GM21529 (cell line): ENCODE data around the gene CNTNAP5.
"Not testable (repeated sequence)": the region's sequence is repeated elsewhere in the genome, so short reads cannot be mapped to it uniquely, and the experiment has no call there.

ENCODE experiments used
- ATAC-seq: cut with Tn5 transposase; IDR thresholded peaks from one replicate; pipeline ENCODE4 v1.9.1; 2021; ENCODE audit not compliant: unreplicated experiment

CNTNAP5 gene

GRCh38 chr2:124317628-124318027, 292.5 kb downstream of the CNTNAP5 start:
- ATAC-seq = no peak

DNA sequence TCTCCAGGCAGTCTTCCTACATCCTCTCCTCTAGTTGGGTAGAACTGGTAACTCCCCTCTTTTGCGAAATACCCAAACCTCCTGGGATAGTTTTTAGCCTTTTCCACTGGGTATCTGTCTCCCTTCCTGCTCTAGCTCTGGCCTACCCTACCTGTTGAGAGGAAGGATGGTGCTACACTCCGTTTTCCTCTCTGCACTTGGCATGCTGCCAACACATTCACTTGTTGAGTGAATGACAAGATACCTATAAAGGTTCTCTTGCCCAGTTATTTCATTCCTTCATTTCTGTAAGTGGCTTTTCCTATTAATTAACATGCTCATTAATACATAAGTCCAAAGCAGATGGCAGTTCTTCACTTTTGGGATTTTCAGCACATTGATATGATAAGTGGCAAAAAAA, 293.8 kb downstream of the CNTNAP5 start:
- ATAC-seq = no peak

GRCh38 chr2:124319577-124319976, 294.5 kb downstream of the CNTNAP5 start:
- no peak for ATAC-seq

DNA sequence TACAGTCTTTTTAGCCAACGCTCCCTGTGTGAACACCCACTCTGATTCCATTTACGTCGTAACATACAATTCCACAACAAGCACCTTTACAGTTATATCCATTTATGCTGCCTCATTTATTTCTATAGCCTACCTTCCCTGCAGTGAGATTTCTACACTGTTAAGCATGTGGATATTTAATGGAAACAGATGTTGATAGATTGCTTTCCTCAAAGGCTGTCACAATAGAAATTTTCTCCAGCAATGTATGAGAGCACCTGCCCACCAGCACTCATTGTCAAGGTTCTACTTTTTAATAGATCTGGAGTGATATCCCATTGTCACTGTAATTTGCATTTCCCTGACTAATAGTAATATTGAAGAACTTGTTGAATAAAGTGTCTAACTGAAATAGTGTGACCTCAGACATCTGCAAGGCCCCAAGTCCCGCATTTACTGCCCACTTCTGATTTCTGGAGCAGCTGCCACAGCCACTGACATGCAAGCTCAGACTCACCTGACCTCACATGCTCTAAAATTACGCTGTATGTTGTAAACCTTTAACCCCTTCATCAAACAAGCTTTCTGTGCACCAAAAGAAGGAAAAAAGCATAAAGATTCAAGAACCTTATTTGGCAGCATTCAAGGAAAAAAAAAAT, 295.1 kb downstream of the CNTNAP5 start:
- ATAC-seq = no peak

GRCh38 chr2:124323321-124323720, 298.2 kb downstream of the CNTNAP5 start:
- no peak for ATAC-seq

DNA sequence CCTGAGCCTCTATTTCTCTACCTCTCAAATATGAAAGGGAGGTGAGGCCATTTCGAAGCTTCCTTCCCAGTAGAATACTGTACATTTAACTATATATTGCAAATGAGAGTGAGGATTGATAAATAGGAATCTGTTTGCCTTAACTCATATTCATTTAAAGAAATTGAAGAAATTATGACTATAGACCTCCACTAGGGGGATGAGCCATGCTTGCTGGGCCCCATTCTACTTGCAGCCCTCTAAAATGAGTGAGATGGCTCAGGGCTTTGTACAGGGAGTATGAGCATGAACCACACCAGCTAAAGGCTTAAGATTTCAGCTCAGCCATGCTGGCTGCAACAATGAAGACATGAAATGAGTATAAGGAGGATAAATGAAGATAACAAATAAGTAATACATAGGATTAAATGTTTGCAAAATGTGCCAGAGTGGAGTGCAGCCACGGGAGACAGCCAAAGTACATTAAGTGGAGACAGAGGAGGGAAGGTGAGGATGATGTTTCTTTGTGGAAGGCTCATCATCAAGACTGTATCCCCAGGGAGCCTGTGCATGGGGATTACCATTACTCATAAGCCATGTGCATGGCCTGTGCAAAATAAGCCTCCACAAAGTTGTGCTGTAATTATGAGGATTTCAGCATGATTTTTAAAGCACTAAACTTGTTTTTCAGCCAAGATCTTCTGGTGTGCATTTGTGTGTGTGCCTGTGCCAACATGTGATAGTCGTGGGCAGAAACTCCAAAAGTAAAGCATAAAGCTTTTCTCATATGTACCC, 300.8 kb downstream of the CNTNAP5 start:
- ATAC-seq = no peak

GRCh38 chr2:124327303-124327702, 302.2 kb downstream of the CNTNAP5 start:
- ATAC-seq = no peak

GRCh38 chr2:124328397-124328796, 303.3 kb downstream of the CNTNAP5 start:
- no peak for ATAC-seq

DNA sequence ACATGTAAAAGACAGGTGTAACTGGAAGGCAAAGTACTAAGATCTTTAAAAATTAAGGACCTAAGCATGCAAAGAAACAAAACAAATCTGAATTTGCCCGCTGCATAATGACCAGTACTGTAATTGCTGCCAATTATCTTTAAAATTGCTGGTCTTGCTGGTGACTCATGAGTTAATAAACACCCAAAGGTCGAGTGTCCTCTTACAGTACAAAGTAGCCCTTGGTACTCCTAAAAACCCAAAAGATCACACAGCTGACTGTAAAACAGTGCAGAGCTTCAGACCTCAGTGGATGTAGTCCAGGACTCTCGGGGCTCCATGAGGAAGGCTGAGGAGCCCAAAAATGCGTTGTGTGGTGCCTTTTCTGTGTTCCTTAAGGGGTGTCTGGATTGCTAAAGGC, 308.7 kb downstream of the CNTNAP5 start:
- ATAC-seq = no peak

- ATAC-seq = no peak
These were observed 310.0 kb downstream of the CNTNAP5 start for GRCh38 chr2:124335058-124335457.

DNA sequence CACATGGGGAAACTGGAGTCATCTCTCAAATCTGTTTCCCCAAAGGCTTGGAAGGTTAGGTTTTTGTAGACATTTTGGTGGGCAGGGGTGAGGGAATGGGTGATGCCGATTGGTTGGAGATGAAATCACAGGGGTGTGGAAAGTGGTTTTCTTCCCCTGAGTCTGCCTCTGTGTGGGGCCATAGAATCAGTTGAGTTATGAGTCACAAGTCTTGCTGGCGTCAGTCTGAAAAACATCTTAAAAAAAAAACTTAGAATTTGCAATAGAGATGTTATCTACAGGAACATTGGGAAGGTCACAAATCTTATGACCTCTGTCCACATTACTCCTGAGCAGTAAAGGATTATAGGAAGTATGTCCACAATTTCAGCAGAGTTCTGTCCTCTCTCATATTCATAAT, 314.6 kb downstream of the CNTNAP5 start:
- ATAC-seq = no peak

GRCh38 chr2:124343827-124344498, 318.9 kb downstream of the CNTNAP5 start:
- no peak for ATAC-seq

GRCh38 chr2:124347209-124347608, 322.1 kb downstream of the CNTNAP5 start:
- ATAC-seq = no peak

DNA sequence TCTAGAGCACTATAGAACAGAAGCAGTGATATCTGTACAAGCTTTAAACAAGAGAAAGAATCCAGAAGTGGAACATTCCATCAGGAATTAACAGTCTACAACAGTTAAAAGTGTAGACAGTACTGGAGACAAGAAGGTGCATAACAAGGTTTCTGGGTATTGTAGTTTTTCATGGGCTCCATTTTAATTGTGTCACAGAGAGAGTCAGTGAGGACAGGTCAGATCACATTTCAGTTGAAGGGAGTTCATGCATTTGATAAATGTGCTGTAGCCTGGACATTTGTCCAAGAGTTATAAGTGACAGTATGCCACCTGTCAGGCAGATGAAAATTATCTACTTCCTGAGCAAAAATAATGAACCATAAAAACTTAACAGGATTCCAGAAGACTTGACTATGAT, 328.6 kb downstream of the CNTNAP5 start:
- no peak for ATAC-seq

DNA sequence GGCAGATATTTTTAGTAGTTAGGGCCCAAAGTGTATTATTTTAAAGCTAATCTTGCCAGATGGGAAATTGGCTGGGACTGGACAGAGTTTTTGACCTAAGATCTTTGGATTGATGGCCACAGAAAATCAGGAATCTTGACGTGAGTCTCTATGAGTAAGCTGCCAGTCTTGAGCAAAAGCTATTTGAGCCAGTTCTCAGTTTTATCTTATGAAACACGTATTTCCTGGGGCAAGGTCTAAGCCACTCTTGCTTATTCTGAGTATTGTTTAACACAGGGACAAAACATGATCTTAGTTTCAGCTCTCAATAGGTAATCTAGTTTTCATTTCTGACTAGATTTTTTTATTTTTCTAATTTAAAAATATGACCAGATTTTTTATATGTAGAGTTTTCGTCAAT, 329.4 kb downstream of the CNTNAP5 start:
- ATAC-seq = no peak

- ATAC-seq = not testable (repeated sequence)
These were observed 336.9 kb downstream of the CNTNAP5 start for GRCh38 chr2:124361966-124362365.

- no peak for ATAC-seq
These were observed 344.1 kb downstream of the CNTNAP5 start for GRCh38 chr2:124369181-124369580.

DNA sequence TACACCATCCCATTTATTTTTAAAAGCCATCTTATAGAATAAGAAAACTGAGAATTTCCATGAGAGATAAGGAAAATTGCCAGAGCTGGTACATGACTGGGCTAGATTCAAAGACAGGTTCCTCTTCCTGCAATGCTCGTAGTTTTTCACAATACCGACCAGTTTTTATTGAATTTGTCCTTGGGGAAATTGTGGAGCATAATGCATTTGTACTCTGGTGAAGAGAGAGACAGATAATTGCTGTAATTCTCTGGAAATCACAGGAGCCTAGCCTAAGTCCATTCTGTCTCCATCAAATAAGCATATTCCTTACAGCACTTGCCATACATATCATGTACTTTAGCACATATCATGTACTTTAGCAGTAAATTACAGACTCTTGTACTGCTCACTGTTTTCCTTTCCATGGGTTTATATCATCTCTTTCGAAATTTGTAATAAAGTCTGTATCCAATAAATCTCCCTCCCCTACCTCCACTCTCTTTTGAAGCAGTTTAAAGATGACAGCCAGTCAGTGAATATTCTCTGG, 355.2 kb downstream of the CNTNAP5 start:
- no peak for ATAC-seq

- ATAC-seq = no peak
These were observed 357.1 kb downstream of the CNTNAP5 start for GRCh38 chr2:124382067-124382618.

GRCh38 chr2:124395961-124396360, 370.9 kb downstream of the CNTNAP5 start:
- no peak for ATAC-seq

DNA sequence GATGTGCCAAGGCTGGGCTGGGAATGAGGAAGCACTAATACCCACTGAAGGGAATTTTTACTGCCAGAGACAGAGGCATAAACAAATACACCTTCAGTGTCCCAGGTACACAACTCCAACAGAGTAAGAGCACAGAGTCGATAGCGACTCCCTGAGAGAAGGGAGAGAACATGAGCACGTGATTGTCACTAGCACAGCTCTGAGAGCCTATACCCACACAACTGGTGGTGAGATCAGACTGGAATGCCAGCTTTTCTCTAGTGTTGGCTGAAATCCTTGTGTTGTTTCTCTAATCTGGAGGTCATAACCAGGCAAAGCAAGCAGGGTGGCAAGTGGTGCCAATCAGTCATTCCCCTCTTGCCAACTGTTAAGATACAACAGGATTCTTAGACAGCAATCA, 377.2 kb downstream of the CNTNAP5 start:
- ATAC-seq = no peak
